ENCODE measurements around the gene C5orf24.

DNA sequence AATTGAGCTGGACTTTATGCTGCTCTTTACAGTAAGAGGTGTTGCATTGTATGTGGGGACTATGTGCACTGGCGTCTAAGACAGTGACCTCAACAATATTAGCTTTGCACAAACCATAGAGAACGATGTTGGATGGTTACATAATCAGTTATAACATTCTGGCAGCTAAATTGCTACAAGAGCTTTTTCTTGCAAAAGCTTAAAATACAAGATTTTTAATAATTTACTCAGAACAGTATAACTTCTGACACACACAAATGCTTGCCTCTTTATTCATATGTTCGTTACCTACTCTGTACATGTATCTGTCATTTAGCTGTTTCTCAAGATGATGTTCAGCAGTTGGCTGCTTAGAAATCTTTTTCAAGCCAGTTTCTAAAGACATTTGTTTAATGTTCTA is 11.6 kb downstream of the C5orf24 start:
- no peak for TF ChIP-seq CTCF (conservative IDR thresholded peaks at IDR 0.05)
- TF ChIP-seq EZH2 (IDR thresholded peaks at IDR 0.05; ENCODE audit: low read depth): no peak

Data from PC-9 (cell line).